Gastrocnemius medialis (tissue), 4 donors: Measurements from ENCODE around the gene FN3KRP. TPM values are rescaled to one million over a fixed set of nuclear protein-coding genes. Genes with fewer than 3 reads are reported as not detected.

Experiments
- ATAC-seq, 2 donors: fragments of 150-250 bp; one replicate each; pipeline ENCODE4 v1.9.1; 2016
- DNase-seq, 2 donors: peaks; one replicate each; pipeline ENCODE4 v3.0.0-alpha.2; 2019
- H3K27ac ChIP-seq, 4 donors: fragments of 200-600 bp; sonication (generic); 1 replicate in 1 of 4; 2 replicates in 3 of 4; pipeline ENCODE4 v1.5.1; 2016 to 2018; ENCODE audit warnings: mild to moderate bottlenecking in 2 of 4, moderate library complexity in 1 of 4
- H3K27me3 ChIP-seq, 3 donors: fragments of 200-600 bp; sonication (generic) in 2 of 3; 1 replicate in 1 of 3; 2 replicates in 2 of 3; pipeline versions ENCODE4 v1.5.1 to v1.6.0; 2016 to 2019; ENCODE audit warnings: mild to moderate bottlenecking in 1 of 3, moderate library complexity in 1 of 3
- H3K36me3 ChIP-seq, 2 donors: fragments of 200-600 bp; sonication (generic) in 1 of 2; one replicate each; pipeline ENCODE4 v1.5.1; 2017 to 2018
- H3K4me1 ChIP-seq, 2 donors: fragments of 200-600 bp; sonication (generic) in 1 of 2; one replicate each; pipeline ENCODE4 v1.5.1; 2016 to 2017; ENCODE audit warnings: mild to moderate bottlenecking in 2 of 2
- H3K4me3 ChIP-seq, 4 donors: fragments of 200-600 bp; sonication (generic) in 3 of 4; 1 replicate in 1 of 4; 2 replicates in 3 of 4; pipeline ENCODE4 v1.5.1; 2016 to 2019; ENCODE audit warnings: mild to moderate bottlenecking in 2 of 4
- H3K9me3 ChIP-seq, 3 donors: fragments of 200-600 bp; sonication (generic) in 2 of 3; 1 replicate in 1 of 3; 2 replicates in 2 of 3; pipeline ENCODE4 v1.5.1; 2016 to 2019
- POLR2A ChIP-seq, 2 donors: fragments of 450-650 bp; IDR thresholded peaks; one replicate each; pipeline ENCODE4 v1.6.1; 2017; ENCODE audit warnings: antibody characterized with exemption in 2 of 2, mild to moderate bottlenecking in 2 of 2, moderate library complexity in 2 of 2
- in situ Hi-C, 4 donors: fragments of 200-750 bp; cut with MboI; loops; one replicate each; pipeline versions ENCODE4 v1.15.0 to v1.8.0; 2017; ENCODE audit warnings: low sequenced_read_pairs in 4 of 4
- intact Hi-C: fragments of 100-400 bp; cut with DNase I; formaldehyde crosslinking; loops from one replicate; pipeline ENCODE4 v1.15.1; 2023; ENCODE audit warnings: low total_unique reads
- total RNA-seq, 4 donors: library from RNA; depleted of rRNA; stranded (reverse); fragments of >200 nt; gene quantifications; one replicate each; pipeline versions ENCODE4 v1.1.0 to v1.2.3, GENCODE V29; 2016
- TF ChIP-seq, protein P1 (sequence below), 5 experiments: fragments of 450-650 bp in 3 of 5; fragments of 200-600 bp in 2 of 5; sonication (generic) in 2 of 5; IDR thresholded peaks in 4 of 5; conservative IDR thresholded peaks in 1 of 5; 1 replicate in 4 of 5; 2 replicates in 1 of 5; pipeline ENCODE4 v1.5.1; 2016 to 2019; ENCODE audit warnings: antibody characterized with exemption in 5 of 5, mild to moderate bottlenecking in 3 of 5, moderate library complexity in 3 of 5

Gene FN3KRP
- total RNA-seq, result 1 to 10 TPM; 2.3 to 7.9 (median 3.9) TPM

DNA sequence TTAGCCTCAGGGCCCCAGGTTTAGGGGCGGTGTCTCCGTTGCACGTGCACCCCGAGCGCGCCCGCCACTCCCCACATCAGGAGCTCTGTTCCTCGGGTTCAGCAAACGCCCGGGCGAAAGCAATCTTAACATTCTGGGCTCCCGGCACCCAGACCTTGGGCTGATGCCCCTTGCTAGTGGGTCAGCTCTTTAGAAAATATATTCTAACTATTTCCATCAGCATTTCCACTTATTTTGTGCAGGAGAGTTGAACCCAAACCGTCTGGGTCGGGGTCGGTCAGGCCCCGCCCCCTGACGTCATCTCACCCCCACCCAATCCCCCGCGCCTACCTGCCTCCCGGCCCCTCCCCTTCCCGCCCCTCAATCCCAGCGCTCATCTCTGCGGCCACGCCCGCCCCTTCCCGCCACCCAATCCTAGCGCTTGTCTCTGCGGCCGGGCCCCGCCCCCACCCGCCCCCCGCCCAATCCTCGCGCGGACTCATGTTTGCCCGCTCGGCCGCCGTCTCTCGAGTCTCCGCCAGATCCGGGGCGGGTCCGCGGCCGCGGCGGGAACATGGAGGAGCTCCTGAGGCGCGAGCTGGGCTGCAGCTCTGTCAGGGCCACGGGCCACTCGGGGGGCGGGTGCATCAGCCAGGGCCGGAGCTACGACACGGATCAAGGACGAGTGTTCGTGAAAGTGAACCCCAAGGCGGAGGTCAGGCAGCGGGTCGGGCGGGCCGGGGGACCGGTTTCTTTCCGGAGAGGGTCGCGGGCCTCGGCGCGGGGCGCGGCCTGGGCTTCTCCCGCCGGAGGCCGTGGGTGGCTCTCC is at the start of gene FN3KRP:
TSS of gene FN3KRP (plus strand) at position 504 of the 808 bp plus-strand sequence. CDS start at position 554, 50 bp downstream.
- Histone ChIP-seq H3K4me3 (peak within 1 kb of the TSS; percentile 56 to 76 (median 70)), H3K36me3 (peaks cover 0 to 19% of the 10 kb centered on the region in 2 donors), H3K9me3 (no peaks in the 10 kb centered on the region), H3K4me1 (peaks cover 26 to 27% of the 10 kb centered on the region in 2 donors), H3K27ac (peak within 1 kb of the TSS; percentile 67 to 85 (median 78)), H3K27me3 (no peaks in the 10 kb centered on the region)
- peak; percentile 86 to 93 for ATAC-seq
- peak; percentile 94 to 95 for DNase-seq
- peak; percentile 46 to 60 for TF ChIP-seq POLR2A (IDR thresholded peaks at IDR 0.05)
- TF ChIP-seq, protein P1, sequence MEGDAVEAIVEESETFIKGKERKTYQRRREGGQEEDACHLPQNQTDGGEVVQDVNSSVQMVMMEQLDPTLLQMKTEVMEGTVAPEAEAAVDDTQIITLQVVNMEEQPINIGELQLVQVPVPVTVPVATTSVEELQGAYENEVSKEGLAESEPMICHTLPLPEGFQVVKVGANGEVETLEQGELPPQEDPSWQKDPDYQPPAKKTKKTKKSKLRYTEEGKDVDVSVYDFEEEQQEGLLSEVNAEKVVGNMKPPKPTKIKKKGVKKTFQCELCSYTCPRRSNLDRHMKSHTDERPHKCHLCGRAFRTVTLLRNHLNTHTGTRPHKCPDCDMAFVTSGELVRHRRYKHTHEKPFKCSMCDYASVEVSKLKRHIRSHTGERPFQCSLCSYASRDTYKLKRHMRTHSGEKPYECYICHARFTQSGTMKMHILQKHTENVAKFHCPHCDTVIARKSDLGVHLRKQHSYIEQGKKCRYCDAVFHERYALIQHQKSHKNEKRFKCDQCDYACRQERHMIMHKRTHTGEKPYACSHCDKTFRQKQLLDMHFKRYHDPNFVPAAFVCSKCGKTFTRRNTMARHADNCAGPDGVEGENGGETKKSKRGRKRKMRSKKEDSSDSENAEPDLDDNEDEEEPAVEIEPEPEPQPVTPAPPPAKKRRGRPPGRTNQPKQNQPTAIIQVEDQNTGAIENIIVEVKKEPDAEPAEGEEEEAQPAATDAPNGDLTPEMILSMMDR (IDR thresholded peaks at IDR 0.05 in 4 of 5, conservative IDR thresholded peaks at IDR 0.05 in 1 of 5), result no peak
- intact Hi-C loops (loop anchor here (1.0 to 5.0 kb wide), 3 partner anchors 18 to 69 kb away; partner anchors contain the start of genes RAB40B and WDR45B), in situ Hi-C loops (no loop called here)

DNA sequence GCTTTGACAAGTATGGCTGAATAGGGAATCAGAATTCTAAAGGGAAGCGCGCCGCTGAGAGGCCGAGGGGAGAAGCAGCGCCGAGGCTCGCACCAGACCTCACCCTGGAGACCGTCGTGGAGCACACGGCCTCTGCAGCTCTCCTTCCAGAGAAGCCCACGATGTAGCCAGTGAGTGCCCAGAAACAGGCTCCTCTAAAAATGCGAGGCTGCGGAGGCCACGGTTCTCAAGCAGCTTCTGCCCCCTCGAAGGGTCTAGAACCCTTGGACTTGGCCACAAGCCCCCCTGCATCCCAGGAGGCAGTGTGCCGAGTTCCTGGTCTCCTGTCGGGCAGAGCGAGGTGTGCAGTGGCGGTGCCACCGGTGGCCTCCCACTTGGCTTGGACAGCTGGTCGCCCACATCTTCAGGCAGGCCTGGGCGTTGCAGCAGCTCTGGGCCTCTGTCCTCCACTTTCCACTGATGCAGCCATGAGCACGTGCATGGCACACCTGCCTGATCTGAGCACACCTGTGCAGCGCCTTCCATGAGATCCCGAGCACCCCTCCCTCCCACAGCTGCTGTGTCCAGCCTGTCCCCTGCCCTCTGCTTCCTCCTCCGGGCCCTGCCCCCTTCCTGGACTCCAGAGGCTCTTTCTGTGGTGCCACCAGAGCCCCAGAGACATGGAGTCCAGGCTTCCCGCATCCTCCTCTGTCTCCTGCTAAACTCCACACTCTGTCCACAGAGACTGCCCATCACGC is 49.4 kb upstream of the FN3KRP start:
- Histone ChIP-seq H3K9me3 (no peaks in the 10 kb centered on the region), H3K4me1 (peaks cover 5 to 8% of the 10 kb centered on the region in 2 donors), H3K27ac (no peak overlapping the region), H3K36me3 (no peaks in the 10 kb centered on the region), H3K4me3 (no peak overlapping the region), H3K27me3 (no peaks in the 10 kb centered on the region)
- TF ChIP-seq, protein P1 (IDR thresholded peaks at IDR 0.05 in 4 of 5, conservative IDR thresholded peaks at IDR 0.05 in 1 of 5), result no peak
- no peak for TF ChIP-seq POLR2A (IDR thresholded peaks at IDR 0.05)
- in situ Hi-C loops, result loop anchor here in 2 of 4 donors (25.0 kb wide), 1 partner anchor 95 kb away; the partner anchor contains the start of gene TBCD (in 2 of the 2)
- no peak for DNase-seq
- no peak for ATAC-seq
- intact Hi-C loops, result no loop called here

DNA sequence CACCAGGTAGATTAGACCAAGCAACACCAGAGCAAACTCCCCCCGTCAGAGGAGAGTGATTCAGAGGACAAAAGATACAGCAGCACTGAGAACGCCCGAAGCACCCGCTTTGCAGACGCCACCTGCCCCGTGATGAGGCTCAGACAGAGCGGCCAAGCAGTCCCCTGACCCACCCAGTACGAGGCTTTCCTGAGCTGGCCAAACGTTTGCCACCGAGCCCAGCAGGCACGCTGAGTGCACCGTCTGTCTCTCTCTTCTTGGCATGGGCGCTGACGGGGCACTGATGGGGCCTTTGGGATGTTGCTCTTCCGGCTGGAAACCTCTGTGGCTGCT is 48.9 kb upstream of the FN3KRP start:
- Histone ChIP-seq H3K4me1 (peaks cover 5 to 8% of the 10 kb centered on the region in 2 donors), H3K4me3 (no peak overlapping the region), H3K27ac (no peak overlapping the region), H3K36me3 (no peaks in the 10 kb centered on the region), H3K27me3 (no peaks in the 10 kb centered on the region), H3K9me3 (no peaks in the 10 kb centered on the region)
- DNase-seq (no peak), ATAC-seq (no peak)
- no peak for TF ChIP-seq POLR2A (IDR thresholded peaks at IDR 0.05)
- TF ChIP-seq, protein P1 (IDR thresholded peaks at IDR 0.05 in 4 of 5, conservative IDR thresholded peaks at IDR 0.05 in 1 of 5), result no peak
- intact Hi-C loops, result no loop called here
- in situ Hi-C loops, result loop anchor here in 2 of 4 donors (25.0 kb wide), 1 partner anchor 95 kb away; the partner anchor contains the start of gene TBCD (in 2 of the 2)

GRCh38 chr17:82668024-82668630 is 48.4 kb upstream of the FN3KRP start:
- in situ Hi-C loops, result loop anchor here in 2 of 4 donors (25.0 kb wide), 1 partner anchor 94 kb away; the partner anchor contains the start of gene TBCD (in 2 of the 2)

More at GRCh38 chr17:82668024-82668630, 48.4 kb upstream of the FN3KRP start:
- H3K4me1 ChIP-seq, result peaks cover 5 to 8% of the 10 kb centered on the region in 2 donors
- H3K27ac ChIP-seq, result no peak overlapping the region
- TF ChIP-seq, protein P1 (IDR thresholded peaks at IDR 0.05 in 4 of 5, conservative IDR thresholded peaks at IDR 0.05 in 1 of 5), result no peak
- TF ChIP-seq POLR2A (IDR thresholded peaks at IDR 0.05), result no peak
- H3K9me3 ChIP-seq, result no peaks in the 10 kb centered on the region
- H3K36me3 ChIP-seq, result no peaks in the 10 kb centered on the region
- no peak for DNase-seq
- H3K27me3 ChIP-seq, result no peaks in the 10 kb centered on the region
- no peak overlapping the region for H3K4me3 ChIP-seq
- ATAC-seq, result peak in 1 of 2 donors; percentile 6
- intact Hi-C loops, result loop anchor here (1.0 kb wide), 1 partner anchor 107 kb away; no protein-coding TSS in a partner anchor
